IMR-90 (cell line): ENCODE results near the gene ITPR3.

Experiments used
- BHLHE40 ChIP-seq: fragments of 150-350 bp; IDR thresholded peaks from 2 replicates; pipeline ENCODE4 v1.6.1; 2016; ENCODE audit warnings: mild to moderate bottlenecking, low read depth, low read length
- CTCF ChIP-seq: conservative IDR thresholded peaks from 2 replicates; pipeline ENCODE4 v1.5.1; 2012; ENCODE audit warnings: mild to moderate bottlenecking, low read depth, low read length, improper control_type of control experiment
- NFE2L2 ChIP-seq: fragments of 150-350 bp; IDR thresholded peaks from 2 replicates; pipeline ENCODE4 v1.6.1; 2016; ENCODE audit warnings: low read depth, mild to moderate bottlenecking, low read length
- POLR2A ChIP-seq: IDR thresholded peaks from 2 replicates; pipeline ENCODE4 v1.6.1; 2012; ENCODE audit warnings: mild to moderate bottlenecking, low read depth, low read length
- RAD21 ChIP-seq: IDR thresholded peaks from 2 replicates; pipeline ENCODE4 v1.6.1; 2012; ENCODE audit warnings: low read length, improper control_type of control experiment
- RCOR1 ChIP-seq: IDR thresholded peaks from 2 replicates; pipeline ENCODE4 v1.6.1; 2012; ENCODE audit warnings: mild to moderate bottlenecking, low read length, improper control_type of control experiment; ENCODE audit not compliant: insufficient replicate concordance
- RFX5 ChIP-seq: IDR thresholded peaks from 2 replicates; pipeline ENCODE4 v1.8.0; 2012; ENCODE audit warnings: low read depth, mild to moderate bottlenecking, low read length, moderate library complexity
- SMC3 ChIP-seq: fragments of 150-350 bp; IDR thresholded peaks from 2 replicates; pipeline ENCODE4 v1.6.1; 2016; ENCODE audit warnings: low read depth, mild to moderate bottlenecking, antibody characterized with exemption, low read length, moderate library complexity
- USF2 ChIP-seq: fragments of 150-350 bp; IDR thresholded peaks from 2 replicates; pipeline ENCODE4 v1.6.1; 2017; ENCODE audit warnings: mild to moderate bottlenecking, antibody characterized with exemption, low read length, low read depth

- TF ChIP-seq POLR2A (no peak), RFX5 (no peak), NFE2L2 (no peak), CTCF (no peak), SMC3 (no peak), RAD21 (no peak), BHLHE40 (no peak), USF2 (no peak), RCOR1 (no peak)
These were observed 14.5 kb upstream of the ITPR3 start for GRCh38 chr6:33606642-33607041.
